ENCODE data around the gene CLEC4G. TPM values are rescaled to one million over a fixed set of nuclear protein-coding genes. Genes with fewer than 3 reads are reported as not detected.
A peak's percentile ranks its signal among the peaks of the same experiment; 100 is the strongest.

CLEC4G gene
- total and polyA plus RNA-seq, 2 of the 13 experiments (the other 11 are each of a cell fraction or from before 2014, with no cell fraction given): not detected

- TF ChIP-seq MAF1 (CRISPR knock-in tag; IDR thresholded peaks at IDR 0.05; ENCODE audit: borderline replicate concordance) (no peak), ZBTB44 (CRISPR knock-in tag; IDR thresholded peaks at IDR 0.05) (no peak), YY1 (IDR thresholded peaks at IDR 0.05; ENCODE audit: insufficient read depth, insufficient replicate concordance, low read depth, low read length) (no peak)
These were observed 37.4 kb downstream of the CLEC4G start (continued) for GRCh38 chr19:7694499-7694898.

- FAIRE-seq (no peak), DNase-seq (ENCODE audit: low spot score) (no peak), ATAC-seq (no peak)
- Histone ChIP-seq H3K79me2 (ENCODE audit: insufficient read depth, low read length) (no peaks in the 10 kb centered on the region), H3K9me3 (ENCODE audit: low read length) (no peaks in the 10 kb centered on the region), H3K4me3 (replicated peaks in 1 of 3; ENCODE audit: insufficient read depth in 1 of 3, low read depth in 2 of 3, low read length in 3 of 3) (no peak overlapping the region), H3K4me1 (ENCODE audit: insufficient read depth, low read length) (no peaks in the 10 kb centered on the region), H3K27ac (ENCODE audit: extremely low read length, insufficient read depth, low read length) (no peak overlapping the region), H3K9ac (ENCODE audit: insufficient read depth, low read depth, low read length) (no peak overlapping the region), H2AFZ (ENCODE audit: low read length) (no peak overlapping the region), H3K4me2 (ENCODE audit: low read depth, low read length) (no peak overlapping the region), H4K20me1 (ENCODE audit: insufficient read depth, low read length) (no peaks in the 10 kb centered on the region), H3K36me3 (replicated peaks in 1 of 2; ENCODE audit: control insufficient read depth in 1 of 2, insufficient read depth in 2 of 2, low read length in 2 of 2) (no peaks in the 10 kb centered on the region), H3K27me3 (ENCODE audit: control insufficient read depth in 1 of 2, insufficient read depth in 2 of 2, low read length in 2 of 2) (peaks cover 1 to 15% of the 10 kb centered on the region in 2 experiments)
- ChIA-PET POLR2A (no interaction called here), CTCF (ENCODE audit: low intra/inter-chr PET ratio, low total read pairs) (no interaction called here)
- intact Hi-C loops (cut with micrococcal nuclease; ENCODE audit: unreplicated experiment) (no loop called here), in situ Hi-C loops (cut with HindIII; ENCODE audit: extremely low pct_ligation_motif_present, low pct_unique_long_range_greater_than_20kb) (no loop called here)
- WGBS (ENCODE audit: low lambda C conversion rate): 53% methylated on average over 13 of the region's 13 CpGs
- BruUV-seq (replicated peaks): no TSS peak
- TF ChIP-seq CREB1 (IDR thresholded peaks at IDR 0.05) (peak; percentile 12; the same call in 1 of the 2 replicates), CREB1 (CRISPR knock-in tag; IDR thresholded peaks at IDR 0.05) (no peak), BCL6 (CRISPR knock-in tag; IDR thresholded peaks at IDR 0.05) (no peak)
These were observed 39.4 kb downstream of the CLEC4G start for GRCh38 chr19:7692417-7693088.
